Measurements from ENCODE around the gene RGS3.

RGS3 gene

GRCh38 chr9:113492343-113493202 lies 29.0 kb downstream of the RGS3 start:
- no peak for DNase-seq

- no peak for DNase-seq
Observed at GRCh38 chr9:113493203-113493520, 29.6 kb downstream of the RGS3 start.

GRCh38 chr9:113495526-113495925 lies 32.0 kb downstream of the RGS3 start:
- no peak for DNase-seq

- DNase-seq = no peak
Observed at GRCh38 chr9:113497051-113497450, 33.5 kb downstream of the RGS3 start.

GRCh38 chr9:113499153-113499875 lies 35.8 kb downstream of the RGS3 start:
- no peak for DNase-seq

- DNase-seq = no peak
Observed at GRCh38 chr9:113499876-113500497, 36.5 kb downstream of the RGS3 start.

- DNase-seq = no peak
Observed at GRCh38 chr9:113501129-113501686, 37.7 kb downstream of the RGS3 start.

GRCh38 chr9:113501852-113502251 lies 38.3 kb downstream of the RGS3 start:
- no peak for DNase-seq

- no peak for DNase-seq
Observed at GRCh38 chr9:113502427-113503034, 39.0 kb downstream of the RGS3 start.

- DNase-seq = no peak
Observed at GRCh38 chr9:113503131-113503541, 39.6 kb downstream of the RGS3 start.

GRCh38 chr9:113503613-113504211 lies 40.2 kb downstream of the RGS3 start:
- DNase-seq = no peak

GRCh38 chr9:113504725-113505590 lies 41.4 kb downstream of the RGS3 start:
- no peak for DNase-seq

- DNase-seq = no peak
Observed at GRCh38 chr9:113506090-113506589, 42.6 kb downstream of the RGS3 start.

GRCh38 chr9:113507256-113507655 lies 43.7 kb downstream of the RGS3 start:
- no peak for DNase-seq

GRCh38 chr9:113508111-113508749 lies 44.7 kb downstream of the RGS3 start:
- DNase-seq = no peak

GRCh38 chr9:113509463-113509862 lies 45.9 kb downstream of the RGS3 start:
- DNase-seq = no peak

GRCh38 chr9:113511047-113511521 lies 47.6 kb downstream of the RGS3 start:
- DNase-seq = no peak

GRCh38 chr9:113511856-113512761 lies 48.6 kb downstream of the RGS3 start:
- no peak for DNase-seq

- DNase-seq = no peak
Observed at GRCh38 chr9:113513111-113513510, 49.6 kb downstream of the RGS3 start.

- no peak for DNase-seq
Observed at GRCh38 chr9:113513536-113513935, 50.0 kb downstream of the RGS3 start.
